NB4 (cell line): Measurements from ENCODE around the gene CALD1.

ENCODE experiments used
- DNase-seq: peaks from one replicate; pipeline ENCODE4 v3.0.0; 2010; ENCODE audit warnings: low read depth
- H3K4me3 ChIP-seq: one replicate; pipeline ENCODE4 v1.5.1; 2011; ENCODE audit warnings: mild to moderate bottlenecking, low read depth, low read length, moderate library complexity
- CTCF ChIP-seq: IDR thresholded peaks from one replicate; pipeline ENCODE4 v1.5.1; 2012; ENCODE audit warnings: low read depth, low read length
- MYC ChIP-seq: IDR thresholded peaks from 2 replicates; pipeline ENCODE4 v1.6.1; 2011; ENCODE audit warnings: low read depth, low read length
- POLR2A ChIP-seq: IDR thresholded peaks from 2 replicates; pipeline ENCODE4 v1.6.1; 2011; ENCODE audit warnings: mild to moderate bottlenecking; ENCODE audit not compliant: insufficient read length; ENCODE audit errors: extremely low read depth
- TF ChIP-seq, protein P1 (sequence below): IDR thresholded peaks from 2 replicates; pipeline ENCODE4 v1.6.1; 2011; ENCODE audit warnings: low read depth, low read length

Gene CALD1

DNA sequence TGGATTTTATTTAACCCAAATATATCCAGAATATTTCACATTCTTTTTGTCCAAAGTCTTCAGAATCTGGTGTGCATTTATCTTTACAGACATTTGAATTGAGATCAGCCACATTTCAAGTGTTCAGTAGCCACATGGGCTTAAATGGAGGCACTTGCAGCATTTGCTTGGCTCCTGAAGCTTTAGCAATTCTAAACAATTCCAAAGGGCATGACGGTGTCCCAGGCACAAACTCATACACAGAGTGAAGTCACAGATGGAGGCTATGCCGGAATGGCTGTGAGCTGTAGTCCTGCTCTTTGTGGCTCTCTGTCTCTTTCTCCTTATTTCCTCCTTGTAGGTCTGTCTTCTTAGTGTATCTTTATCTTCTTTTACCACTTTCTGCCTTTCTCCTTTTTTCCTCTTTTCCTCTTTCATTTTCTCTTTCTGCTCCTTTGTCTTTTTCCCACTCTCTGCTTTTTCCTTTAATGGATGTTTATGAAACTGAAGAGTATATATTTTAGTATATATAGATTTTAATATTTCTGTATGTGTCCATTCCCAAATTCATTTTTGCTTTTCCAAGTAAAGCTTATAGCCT is 214.5 kb downstream of the CALD1 start:
- TF ChIP-seq, protein P1, sequence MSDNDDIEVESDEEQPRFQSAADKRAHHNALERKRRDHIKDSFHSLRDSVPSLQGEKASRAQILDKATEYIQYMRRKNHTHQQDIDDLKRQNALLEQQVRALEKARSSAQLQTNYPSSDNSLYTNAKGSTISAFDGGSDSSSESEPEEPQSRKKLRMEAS, result no peak
- TF ChIP-seq POLR2A (no peak), CTCF (no peak), MYC (no peak)
- no peak for DNase-seq
- H3K4me3 ChIP-seq, result no peak overlapping the region

GRCh38 chr7:134995239-134996096 is 216.0 kb downstream of the CALD1 start:
- TF ChIP-seq CTCF (no peak), POLR2A (no peak), MYC (no peak)
- TF ChIP-seq, protein P1, result no peak
- H3K4me3 ChIP-seq, result no peak overlapping the region
- DNase-seq, result no peak

- H3K4me3 ChIP-seq, result no peak overlapping the region
- TF ChIP-seq, protein P1, result no peak
- TF ChIP-seq MYC (no peak), CTCF (no peak), POLR2A (no peak)
- DNase-seq, result no peak
Observed at GRCh38 chr7:134996097-134996550, 216.7 kb downstream of the CALD1 start.

DNA sequence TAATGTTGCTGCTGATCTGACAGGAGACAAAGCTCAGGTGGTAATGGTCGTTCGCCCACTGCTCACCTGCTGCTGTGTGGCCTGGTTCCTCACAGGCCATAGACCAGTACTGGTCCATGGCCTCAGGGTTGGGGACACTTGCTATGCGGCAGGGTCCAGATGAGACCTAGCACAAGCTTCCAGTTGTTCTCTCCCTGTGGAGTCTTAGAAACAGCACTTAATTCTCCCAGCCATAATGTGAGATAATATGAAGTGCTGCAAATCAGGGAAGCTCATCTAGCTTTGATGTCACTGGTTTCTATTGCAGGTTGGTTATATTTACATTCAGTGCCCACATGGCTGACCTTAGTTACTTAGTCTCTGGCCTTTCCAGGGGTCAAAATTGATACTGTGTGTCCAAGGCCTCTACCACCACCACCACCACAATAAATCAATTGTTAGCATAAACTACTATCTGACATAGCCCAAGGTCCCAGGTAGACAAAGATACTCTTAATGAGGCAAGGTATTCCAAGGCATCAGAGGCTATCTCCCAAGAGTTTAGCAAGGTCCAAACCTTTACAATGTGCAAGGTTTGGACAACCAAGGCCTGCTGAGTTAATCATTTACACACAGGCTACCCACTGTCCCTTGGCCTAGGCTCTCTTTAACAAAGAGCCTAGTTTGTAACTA is 217.9 kb downstream of the CALD1 start:
- H3K4me3 ChIP-seq, result no peak overlapping the region
- DNase-seq, result no peak
- TF ChIP-seq CTCF, result no peak
- TF ChIP-seq, protein P1, result no peak
- TF ChIP-seq POLR2A, result no peak
- no peak for TF ChIP-seq MYC

- H3K4me3 ChIP-seq, result no peak overlapping the region
- TF ChIP-seq MYC (no peak), CTCF (no peak), POLR2A (no peak)
- TF ChIP-seq, protein P1, result no peak
- DNase-seq, result no peak
Observed at GRCh38 chr7:134999136-134999535, 219.7 kb downstream of the CALD1 start.
